K562 (cell line): ENCODE data around the gene TENM4. TPM values are rescaled to one million over a fixed set of nuclear protein-coding genes. Genes with fewer than 3 reads are reported as not detected.

Source experiments
- ATAC-seq: fragments of 200-7000 bp; cut with Tn5 transposase; 3 replicates; pipeline ENCODE4 v1.9.1; 2020; ENCODE audit warnings: moderate library complexity
- BruUV-seq: library from RNA; stranded (reverse); fragments of 400-500 nt; replicated peaks from 2 replicates; lab custom pipeline; 2021; lab: Mats Ljungman, UMichigan
- CTCF ChIA-PET: fragments of 300-600 bp; formaldehyde crosslinking; extraction: SDS; loops from one replicate; lab custom pipeline; 2021; ENCODE audit warnings: low intra/inter-chr PET ratio; lab: Yijun Ruan, JAX
- POLR2A ChIA-PET: fragments of 300-600, 350-650 bp; sonication (Branson Sonifier 250); formaldehyde crosslinking; extraction: SDS; loops from one replicate; lab custom pipeline; 2021; ENCODE audit warnings: antibody characterized with exemption, inconsistent platforms; lab: Yijun Ruan, JAX
- DNase-seq, 4 experiments: peaks; one replicate each; pipeline versions ENCODE4 v3.0.0 to v3.0.0-alpha.2; 2011 to 2018; ENCODE audit warnings: low spot score in 3 of 4, mixed read lengths in 3 of 4; ENCODE audit errors: extremely low read depth in 1 of 4
- FAIRE-seq: peaks from 2 replicates; lab custom pipeline; 2011; peaks lifted over from hg19 to GRCh38; lab: Jason Lieb, UNC
- H2AFZ ChIP-seq: 2 replicates; pipeline ENCODE4 v1.6.0; 2011; ENCODE audit warnings: low read depth, low read length, control low read depth, inconsistent platforms
- H3K27ac ChIP-seq: fragments of 200-600 bp; 3 replicates; pipeline ENCODE4 v1.8.0; 2011; ENCODE audit warnings: low read depth, mild to moderate bottlenecking, control low read depth, inconsistent platforms, low read length, moderate library complexity, mixed read lengths; ENCODE audit errors: extremely low read depth
- H3K27me3 ChIP-seq, 2 experiments: fragments of 300-600 bp in 1 of 2; 2 replicates in 1 of 2; 3 replicates in 1 of 2; pipeline versions ENCODE4 v1.6.0 to v1.8.0; 2011; ENCODE audit warnings: inconsistent platforms in 2 of 2, low read length in 2 of 2, mild to moderate bottlenecking in 1 of 2, mixed read lengths in 1 of 2, moderate library complexity in 1 of 2; ENCODE audit not compliant: control insufficient read depth in 2 of 2, insufficient read depth in 2 of 2
- H3K36me3 ChIP-seq: fragments of 300-600 bp; 3 replicates; pipeline ENCODE4 v1.8.0; 2011; ENCODE audit warnings: mild to moderate bottlenecking, low read length, inconsistent platforms; ENCODE audit not compliant: control insufficient read depth, insufficient read depth
- H3K4me1 ChIP-seq, 2 experiments: fragments of 200-600 bp in 1 of 2; replicated peaks in 1 of 2; 2 replicates in 1 of 2; 3 replicates in 1 of 2; pipeline versions ENCODE4 v1.5.1 to v1.8.0; 2011; ENCODE audit warnings: inconsistent platforms in 2 of 2, low read length in 2 of 2, mild to moderate bottlenecking in 1 of 2, mixed read lengths in 1 of 2, moderate library complexity in 1 of 2; ENCODE audit not compliant: control insufficient read depth in 2 of 2, insufficient read depth in 2 of 2
- H3K4me2 ChIP-seq: 2 replicates; pipeline ENCODE4 v1.6.1; 2011; ENCODE audit warnings: low read length, control low read depth, inconsistent platforms, mixed read lengths; ENCODE audit not compliant: insufficient read depth
- H3K4me3 ChIP-seq: fragments of 200-600 bp; sonication (generic), shearing (Covaris generic); 2 replicates; pipeline ENCODE4 v1.5.1; 2016; ENCODE audit warnings: control low read depth, inconsistent platforms
- H3K79me2 ChIP-seq: fragments of 200-600 bp; 3 replicates; pipeline ENCODE4 v1.8.0; 2011; ENCODE audit warnings: low read length, inconsistent platforms; ENCODE audit not compliant: control insufficient read depth, insufficient read depth
- H3K9ac ChIP-seq, 2 experiments: 2 replicates each; pipeline versions ENCODE4 v1.6.0 to v1.6.1; 2011; ENCODE audit warnings: low read depth in 2 of 2, low read length in 2 of 2, control low read depth in 1 of 2, inconsistent platforms in 1 of 2, mild to moderate bottlenecking in 1 of 2, mixed read lengths in 1 of 2; ENCODE audit not compliant: insufficient read depth in 1 of 2
- H3K9me1 ChIP-seq: one replicate; pipeline ENCODE4 v1.6.0; 2011; ENCODE audit warnings: inconsistent platforms, mild to moderate bottlenecking, low read length, moderate library complexity; ENCODE audit not compliant: control insufficient read depth, insufficient read depth
- H3K9me3 ChIP-seq: replicated peaks from 2 replicates; pipeline ENCODE4 v1.5.1; 2011; ENCODE audit warnings: low read depth, low read length, inconsistent platforms; ENCODE audit not compliant: control insufficient read depth, insufficient read depth
- H4K20me1 ChIP-seq: replicated peaks from 2 replicates; pipeline ENCODE4 v1.6.1; 2011; ENCODE audit warnings: low read length, inconsistent platforms, mixed read lengths; ENCODE audit not compliant: control insufficient read depth, insufficient read depth
- CBX8 ChIP-seq: fragments of 200-600 bp; sonication (generic); IDR thresholded peaks from 2 replicates; pipeline ENCODE4 v1.6.1; 2012; ENCODE audit warnings: borderline replicate concordance, mixed run types, low read depth, mild to moderate bottlenecking, moderate library complexity, mixed read lengths, low read length, control low read depth, inconsistent platforms; ENCODE audit not compliant: poor library complexity, severe bottlenecking; ENCODE audit errors: extremely low read depth
- JUN ChIP-seq, 2 experiments: sonication (generic) in 1 of 2; formaldehyde crosslinking in 1 of 2; IDR thresholded peaks; 2 replicates each; pipeline versions ENCODE4 v1.6.1 to v1.8.0; 2012 to 2022; ENCODE audit warnings: borderline replicate concordance in 2 of 2, mild to moderate bottlenecking in 2 of 2, improper control_type of control experiment in 1 of 2, low read depth in 1 of 2, low read length in 1 of 2, missing genetic modification reagents in 1 of 2
- KDM4B ChIP-seq, 2 experiments: fragments of 450-650 bp in 1 of 2; sonication (generic) in 1 of 2; IDR thresholded peaks; 2 replicates each; pipeline ENCODE4 v1.6.1; 2016 to 2017; ENCODE audit warnings: borderline replicate concordance in 2 of 2, antibody characterized with exemption in 1 of 2, low read depth in 1 of 2, mild to moderate bottlenecking in 1 of 2
- KLF10 ChIP-seq: fragments of 250-450 bp; sonication (Bioruptor Pico); IDR thresholded peaks from 2 replicates; pipeline ENCODE4 v1.6.1; 2021; ENCODE audit warnings: matching md5 sums
- KLF6 ChIP-seq: fragments of 250-450 bp; sonication (Bioruptor Pico); IDR thresholded peaks from 2 replicates; pipeline ENCODE4 v1.4.0; 2020; ENCODE audit warnings: mild to moderate bottlenecking, moderate library complexity, borderline replicate concordance
- MYBL2 ChIP-seq, 2 experiments: fragments of 450-650 bp in 1 of 2; sonication (generic) in 1 of 2; formaldehyde crosslinking in 1 of 2; IDR thresholded peaks; 2 replicates each; pipeline versions ENCODE4 v1.6.1 to v1.8.1; 2017 to 2022; ENCODE audit warnings: borderline replicate concordance in 1 of 2, inconsistent platforms in 1 of 2, low read depth in 1 of 2, mild to moderate bottlenecking in 1 of 2, missing genetic modification reagents in 1 of 2, moderate library complexity in 1 of 2
- PTRF ChIP-seq: fragments of 450-650 bp; IDR thresholded peaks from 2 replicates; pipeline ENCODE4 v1.6.1; 2016; ENCODE audit warnings: mild to moderate bottlenecking, missing genetic modification characterization, missing compliant biosample characterization
- PURB ChIP-seq: sonication (generic); formaldehyde crosslinking; IDR thresholded peaks from 2 replicates; pipeline ENCODE4 v1.9.0; 2021; ENCODE audit warnings: low read depth, mild to moderate bottlenecking, missing genetic modification reagents
- WGBS: fragments of 100-300 bp; shearing (Covaris generic); methylation state at CpG from one replicate; pipeline ENCODE4 v1.1.6; 2016; ENCODE audit warnings: low coverage, mixed read lengths; ENCODE audit not compliant: insufficient coverage; ENCODE audit errors: missing lambda C conversion rate; 5-methylcytosine and 5-hydroxymethylcytosine counted together
- in situ Hi-C: fragments of 300-500 bp; cut with MboI; formaldehyde crosslinking; loops from 4 replicates; pipeline ENCODE4 v1.15.0; 2018; ENCODE audit warnings: inconsistent platforms, mixed read lengths
- intact Hi-C: fragments of 100-400 bp; cut with micrococcal nuclease; formaldehyde crosslinking; loops from 2 replicates; pipeline ENCODE4 v1.14.2; 2022
- polyA plus RNA-seq, 8 experiments: library from polyadenylated mRNA; depleted of rRNA in 4 of 8; stranded (reverse) in 5 of 8; unstranded in 3 of 8; fragments of >200 nt; fragmentation: Nextera tagmentation in 2 of 8; fragmentation: Illumina TruSeq in 1 of 8; extraction: Ambion mirVana in 2 of 8; extraction: Trizol in 1 of 8; gene quantifications; 2 replicates each; pipeline versions ENCODE4 v1.2.1 to v1.2.3, GENCODE V29; 2011 to 2014; ENCODE audit warnings: inconsistent platforms in 1 of 8, missing spikeins in 1 of 8
- total RNA-seq, 7 experiments: library from RNA; depleted of rRNA in 6 of 7; stranded (reverse); fragments of >200 nt in 6 of 7; fragmentation: Illumina TruSeq in 2 of 7; extraction: Trizol in 2 of 7; gene quantifications; 2 replicates each; pipeline versions ENCODE4 v1.2.1 to v1.2.3, GENCODE V29; 2011 to 2021; ENCODE audit warnings: low replicate concordance in 1 of 7
- TF ChIP-seq, protein P1 (sequence below): fragments of 250-450 bp; sonication (Bioruptor Pico); IDR thresholded peaks from 2 replicates; pipeline ENCODE4 v1.9.0; 2021; ENCODE audit warnings: mild to moderate bottlenecking, inconsistent platforms

The TENM4 gene
- total and polyA plus RNA-seq, 9 of the 15 experiments (the other 6 are each of a cell fraction or from before 2014, with no cell fraction given), result 0.16 TPM; not detected in 8

DNA sequence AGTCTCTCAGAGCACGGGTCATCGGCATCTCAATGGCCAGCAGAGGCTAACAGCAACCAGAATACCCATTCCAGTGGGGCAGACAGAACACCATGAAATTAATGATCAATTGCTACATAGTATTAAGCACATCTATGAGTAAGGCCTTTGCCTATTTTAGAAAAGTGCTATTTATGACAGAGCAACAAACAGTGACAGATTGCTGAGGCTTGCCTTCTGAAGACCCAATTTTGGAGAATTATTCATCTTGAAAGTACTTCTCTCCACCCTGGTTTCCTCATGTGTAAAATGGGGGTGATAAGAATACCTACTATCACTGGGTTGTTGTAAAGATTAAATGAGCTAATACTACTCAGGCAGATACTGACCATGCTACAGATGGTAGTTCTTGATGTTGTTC is 232.7 kb downstream of the TENM4 start:
- ATAC-seq, result no peak
- intact Hi-C loops (no loop called here), in situ Hi-C loops (no loop called here)
- Histone ChIP-seq H3K27ac (no peak overlapping the region), H3K9me1 (no peaks in the 10 kb centered on the region), H3K4me2 (no peak overlapping the region), H3K36me3 (no peaks in the 10 kb centered on the region), H3K9me3 (no peaks in the 10 kb centered on the region), H2AFZ (no peak overlapping the region), H3K4me3 (no peak overlapping the region), H3K27me3 (peaks cover 0 to 6% of the 10 kb centered on the region in 2 experiments; a peak in 1 of 5 replicates), H4K20me1 (no peaks in the 10 kb centered on the region), H3K4me1 (no peaks in the 10 kb centered on the region), H3K79me2 (no peaks in the 10 kb centered on the region), H3K9ac (no peak overlapping the region)
- no peak for FAIRE-seq
- POLR2A ChIA-PET, result no interaction called here
- DNase-seq, result no peak
- no TSS peak for BruUV-seq
- CTCF ChIA-PET, result no interaction called here
- WGBS, result 0% methylated on average over 2 of the region's 2 CpGs
- TF ChIP-seq KLF6 (no peak), CBX8 (no peak), MYBL2 (IDR thresholded peaks at IDR 0.05; ENCODE audit: low read depth) (no peak), MYBL2 (CRISPR knock-in tag; IDR thresholded peaks at IDR 0.05; ENCODE audit: borderline replicate concordance) (no peak), KDM4B (IDR thresholded peaks at IDR 0.05; ENCODE audit: borderline replicate concordance in 2 of 2, low read depth in 1 of 2) (no peak), PURB (no peak), KLF10 (CRISPR knock-in tag) (no peak), PTRF (no peak), JUN (IDR thresholded peaks at IDR 0.05; ENCODE audit: borderline replicate concordance, low read depth, low read length) (no peak), JUN (CRISPR knock-in tag; IDR thresholded peaks at IDR 0.05; ENCODE audit: borderline replicate concordance) (no peak)
- TF ChIP-seq, protein P1, sequence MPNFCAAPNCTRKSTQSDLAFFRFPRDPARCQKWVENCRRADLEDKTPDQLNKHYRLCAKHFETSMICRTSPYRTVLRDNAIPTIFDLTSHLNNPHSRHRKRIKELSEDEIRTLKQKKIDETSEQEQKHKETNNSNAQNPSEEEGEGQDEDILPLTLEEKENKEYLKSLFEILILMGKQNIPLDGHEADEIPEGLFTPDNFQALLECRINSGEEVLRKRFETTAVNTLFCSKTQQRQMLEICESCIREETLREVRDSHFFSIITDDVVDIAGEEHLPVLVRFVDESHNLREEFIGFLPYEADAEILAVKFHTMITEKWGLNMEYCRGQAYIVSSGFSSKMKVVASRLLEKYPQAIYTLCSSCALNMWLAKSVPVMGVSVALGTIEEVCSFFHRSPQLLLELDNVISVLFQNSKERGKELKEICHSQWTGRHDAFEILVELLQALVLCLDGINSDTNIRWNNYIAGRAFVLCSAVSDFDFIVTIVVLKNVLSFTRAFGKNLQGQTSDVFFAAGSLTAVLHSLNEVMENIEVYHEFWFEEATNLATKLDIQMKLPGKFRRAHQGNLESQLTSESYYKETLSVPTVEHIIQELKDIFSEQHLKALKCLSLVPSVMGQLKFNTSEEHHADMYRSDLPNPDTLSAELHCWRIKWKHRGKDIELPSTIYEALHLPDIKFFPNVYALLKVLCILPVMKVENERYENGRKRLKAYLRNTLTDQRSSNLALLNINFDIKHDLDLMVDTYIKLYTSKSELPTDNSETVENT (CRISPR knock-in tag), result no peak
